ENCODE measurements around the gene CPA4.

GRCh38 chr7:130345136-130345535 is 52.2 kb downstream of the CPA4 start:
- TF ChIP-seq POLR2A (IDR thresholded peaks at IDR 0.05) = no peak
- TF ChIP-seq, protein P1, sequence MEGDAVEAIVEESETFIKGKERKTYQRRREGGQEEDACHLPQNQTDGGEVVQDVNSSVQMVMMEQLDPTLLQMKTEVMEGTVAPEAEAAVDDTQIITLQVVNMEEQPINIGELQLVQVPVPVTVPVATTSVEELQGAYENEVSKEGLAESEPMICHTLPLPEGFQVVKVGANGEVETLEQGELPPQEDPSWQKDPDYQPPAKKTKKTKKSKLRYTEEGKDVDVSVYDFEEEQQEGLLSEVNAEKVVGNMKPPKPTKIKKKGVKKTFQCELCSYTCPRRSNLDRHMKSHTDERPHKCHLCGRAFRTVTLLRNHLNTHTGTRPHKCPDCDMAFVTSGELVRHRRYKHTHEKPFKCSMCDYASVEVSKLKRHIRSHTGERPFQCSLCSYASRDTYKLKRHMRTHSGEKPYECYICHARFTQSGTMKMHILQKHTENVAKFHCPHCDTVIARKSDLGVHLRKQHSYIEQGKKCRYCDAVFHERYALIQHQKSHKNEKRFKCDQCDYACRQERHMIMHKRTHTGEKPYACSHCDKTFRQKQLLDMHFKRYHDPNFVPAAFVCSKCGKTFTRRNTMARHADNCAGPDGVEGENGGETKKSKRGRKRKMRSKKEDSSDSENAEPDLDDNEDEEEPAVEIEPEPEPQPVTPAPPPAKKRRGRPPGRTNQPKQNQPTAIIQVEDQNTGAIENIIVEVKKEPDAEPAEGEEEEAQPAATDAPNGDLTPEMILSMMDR (IDR thresholded peaks at IDR 0.05) = no peak

Measured in suprapubic skin (tissue), 3 donors.